SKM-1 (cell line): Measurements from ENCODE around the gene NEFH.
"Not testable (repeated sequence)": the region's sequence is repeated elsewhere in the genome, so short reads cannot be mapped to it uniquely, and the experiment has no call there.

ENCODE experiments used
- DNase-seq: peaks from one replicate; lab custom pipeline; 2025; ENCODE audit not compliant: unreplicated experiment; lab: John Stamatoyannopoulos, UW

The NEFH gene, protein sequence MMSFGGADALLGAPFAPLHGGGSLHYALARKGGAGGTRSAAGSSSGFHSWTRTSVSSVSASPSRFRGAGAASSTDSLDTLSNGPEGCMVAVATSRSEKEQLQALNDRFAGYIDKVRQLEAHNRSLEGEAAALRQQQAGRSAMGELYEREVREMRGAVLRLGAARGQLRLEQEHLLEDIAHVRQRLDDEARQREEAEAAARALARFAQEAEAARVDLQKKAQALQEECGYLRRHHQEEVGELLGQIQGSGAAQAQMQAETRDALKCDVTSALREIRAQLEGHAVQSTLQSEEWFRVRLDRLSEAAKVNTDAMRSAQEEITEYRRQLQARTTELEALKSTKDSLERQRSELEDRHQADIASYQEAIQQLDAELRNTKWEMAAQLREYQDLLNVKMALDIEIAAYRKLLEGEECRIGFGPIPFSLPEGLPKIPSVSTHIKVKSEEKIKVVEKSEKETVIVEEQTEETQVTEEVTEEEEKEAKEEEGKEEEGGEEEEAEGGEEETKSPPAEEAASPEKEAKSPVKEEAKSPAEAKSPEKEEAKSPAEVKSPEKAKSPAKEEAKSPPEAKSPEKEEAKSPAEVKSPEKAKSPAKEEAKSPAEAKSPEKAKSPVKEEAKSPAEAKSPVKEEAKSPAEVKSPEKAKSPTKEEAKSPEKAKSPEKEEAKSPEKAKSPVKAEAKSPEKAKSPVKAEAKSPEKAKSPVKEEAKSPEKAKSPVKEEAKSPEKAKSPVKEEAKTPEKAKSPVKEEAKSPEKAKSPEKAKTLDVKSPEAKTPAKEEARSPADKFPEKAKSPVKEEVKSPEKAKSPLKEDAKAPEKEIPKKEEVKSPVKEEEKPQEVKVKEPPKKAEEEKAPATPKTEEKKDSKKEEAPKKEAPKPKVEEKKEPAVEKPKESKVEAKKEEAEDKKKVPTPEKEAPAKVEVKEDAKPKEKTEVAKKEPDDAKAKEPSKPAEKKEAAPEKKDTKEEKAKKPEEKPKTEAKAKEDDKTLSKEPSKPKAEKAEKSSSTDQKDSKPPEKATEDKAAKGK

DNA sequence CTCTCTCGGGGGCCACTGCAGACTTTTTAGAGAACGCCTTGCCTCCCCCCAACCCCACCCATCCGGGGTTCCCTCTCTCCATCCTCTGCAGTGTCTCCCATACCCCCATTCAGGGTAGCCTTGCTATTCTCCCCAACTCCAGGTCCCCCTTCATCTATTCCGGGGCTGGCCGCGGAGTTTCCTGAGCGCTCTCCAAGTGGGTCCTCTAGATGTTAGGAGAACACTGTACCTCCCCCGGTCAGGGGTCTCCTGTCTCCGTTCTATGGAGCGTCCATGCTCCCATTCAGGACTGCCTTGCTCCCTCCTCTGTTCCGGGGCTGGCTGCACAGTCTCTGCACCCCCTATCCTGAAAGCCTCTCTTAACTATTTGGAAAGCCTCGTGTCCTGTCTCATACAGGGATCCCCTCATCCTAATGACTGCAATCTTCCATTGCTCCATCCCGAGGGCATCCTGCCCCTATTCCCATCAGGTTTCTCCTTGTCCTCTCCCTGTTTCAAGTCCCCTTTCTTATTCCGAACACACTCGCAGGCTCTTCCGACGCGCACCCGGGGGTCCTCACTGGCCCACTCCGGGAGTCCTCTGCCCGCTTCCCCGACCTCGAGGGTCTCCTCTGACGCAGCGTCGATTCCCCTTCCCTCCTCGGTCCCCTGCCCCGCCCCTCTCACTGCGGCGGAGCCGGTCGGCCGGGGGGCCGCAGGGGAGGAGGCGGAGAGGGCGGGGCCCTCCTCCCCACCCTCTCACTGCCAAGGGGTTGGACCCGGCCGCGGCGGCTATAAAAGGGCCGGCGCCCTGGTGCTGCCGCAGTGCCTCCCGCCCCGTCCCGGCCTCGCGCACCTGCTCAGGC lies at the start of gene NEFH:
Gene NEFH (plus strand): TSS at position 802 of the 845 bp plus-strand sequence. CDS start 45 bp downstream, outside the sequence.
- no peak for DNase-seq

DNA sequence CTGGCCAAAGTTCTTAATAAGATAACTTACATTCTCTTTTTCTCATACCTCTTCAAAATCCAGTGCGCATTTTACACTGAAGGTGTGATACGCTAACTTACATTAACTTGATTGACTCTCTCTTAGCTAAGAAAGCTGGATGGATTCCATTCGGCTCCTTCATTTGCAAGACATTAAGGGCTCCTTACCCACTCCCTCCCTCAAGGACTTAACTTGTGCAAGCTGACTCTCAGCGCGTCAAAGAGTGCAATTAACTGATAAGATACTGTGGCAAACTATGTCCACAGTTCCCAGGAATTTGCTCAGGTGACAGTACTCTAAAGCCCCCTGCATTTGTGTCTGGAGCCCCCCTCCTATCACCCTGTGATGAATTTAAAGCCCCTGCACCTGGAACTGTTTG lies 48.0 kb upstream of the NEFH start:
- no peak for DNase-seq

DNA sequence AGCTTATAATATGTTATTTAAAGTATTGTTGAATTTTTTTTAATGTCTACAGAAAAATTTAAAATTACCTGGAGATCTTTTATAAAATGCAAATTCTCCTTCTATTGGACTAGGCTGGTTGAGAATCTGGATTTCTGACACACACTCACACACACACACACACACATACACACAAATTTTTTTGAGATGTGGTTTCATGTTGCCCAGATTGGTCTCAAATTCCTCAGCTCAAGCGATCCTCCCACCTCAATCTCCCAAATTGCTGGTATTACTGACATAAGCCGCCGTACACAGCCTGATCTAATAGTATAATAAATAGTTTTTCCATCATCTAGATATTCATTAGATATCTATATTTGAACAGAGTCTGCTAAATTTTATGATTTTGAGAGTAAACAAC lies 46.2 kb upstream of the NEFH start:
- no peak for DNase-seq

DNA sequence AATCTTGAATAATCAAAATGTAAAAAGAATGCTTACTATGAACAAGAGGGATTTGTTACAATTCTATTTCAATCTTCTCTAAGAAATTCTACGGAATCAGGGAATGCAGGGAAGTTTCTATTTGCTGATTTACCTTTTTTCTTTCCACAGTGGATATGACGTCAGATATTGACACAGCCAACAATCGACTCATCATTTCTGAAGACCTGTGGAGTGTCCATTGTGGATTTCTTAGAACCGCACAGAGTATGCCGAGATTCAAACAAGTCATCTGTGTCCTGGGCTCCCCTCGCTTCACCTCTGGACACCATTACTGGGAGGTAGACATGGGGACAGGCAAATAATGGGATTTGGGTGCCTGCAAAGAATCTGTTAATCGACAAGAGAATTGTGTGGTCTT lies 45.7 kb upstream of the NEFH start:
- DNase-seq = no peak

DNA sequence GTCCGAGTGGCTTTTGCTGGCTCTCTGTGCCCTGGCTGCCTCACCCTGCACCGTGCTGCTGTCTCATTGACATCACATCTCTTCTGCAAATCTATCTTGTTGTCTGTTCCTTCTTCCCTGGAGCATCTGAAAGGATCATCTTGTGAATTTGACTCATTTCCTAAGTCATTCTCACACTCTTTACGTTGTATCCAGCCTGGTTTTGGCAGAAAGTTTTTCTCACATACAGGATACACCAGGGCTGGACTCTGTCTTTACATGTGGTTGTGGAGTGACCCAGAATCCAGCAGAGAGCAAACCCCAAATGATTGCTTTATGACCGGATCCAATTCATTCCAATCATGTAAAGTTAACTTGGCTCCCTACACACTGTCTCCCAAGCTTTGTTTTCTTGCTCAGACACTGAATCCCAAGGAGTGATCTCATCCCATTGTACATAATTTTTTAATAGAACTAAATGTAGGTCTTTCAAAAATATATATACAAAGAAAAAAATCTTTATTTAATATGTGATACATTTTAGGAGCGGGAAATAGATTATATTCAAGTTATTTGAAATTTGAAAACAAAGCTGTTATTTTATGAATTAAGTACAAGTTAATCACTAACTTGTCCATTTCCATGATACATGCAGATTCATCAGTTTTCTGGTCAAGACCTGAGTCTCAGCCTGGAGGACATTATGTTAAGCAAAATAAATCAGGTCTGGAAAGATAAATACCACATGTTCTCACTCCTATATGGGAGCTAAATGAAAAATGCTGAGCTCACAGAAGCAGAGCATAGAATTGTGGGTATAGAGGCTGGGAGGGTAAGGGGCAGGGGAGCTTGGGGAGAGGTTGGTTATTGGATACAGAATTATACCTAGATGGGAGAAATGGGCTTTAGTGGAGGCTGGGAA lies 44.5 kb upstream of the NEFH start:
- DNase-seq = no peak

DNA sequence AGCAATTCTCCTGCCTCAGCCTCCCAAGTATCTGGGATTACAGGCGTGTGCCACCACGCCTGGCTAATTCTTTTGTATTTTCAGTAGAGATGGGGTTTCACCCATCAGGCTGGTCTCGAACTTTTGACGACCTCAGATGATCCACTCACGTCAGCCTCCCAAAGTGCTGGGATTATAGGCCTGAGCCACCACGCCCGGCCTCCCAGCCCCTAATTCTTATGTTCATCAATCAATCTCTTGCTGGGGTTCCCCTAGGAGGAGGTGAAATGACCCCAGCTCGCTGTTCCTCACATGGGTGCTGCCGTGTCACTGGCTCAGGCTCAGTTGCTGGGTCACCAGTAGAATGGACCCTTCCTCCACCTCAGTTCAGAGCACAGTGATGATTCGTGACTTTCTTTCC lies 41.7 kb upstream of the NEFH start, which contains the start of gene RFPL1:
Gene RFPL1 (plus strand): TSS at position 301 of the 400 bp plus-strand sequence.
- DNase-seq = not testable (repeated sequence)

DNA sequence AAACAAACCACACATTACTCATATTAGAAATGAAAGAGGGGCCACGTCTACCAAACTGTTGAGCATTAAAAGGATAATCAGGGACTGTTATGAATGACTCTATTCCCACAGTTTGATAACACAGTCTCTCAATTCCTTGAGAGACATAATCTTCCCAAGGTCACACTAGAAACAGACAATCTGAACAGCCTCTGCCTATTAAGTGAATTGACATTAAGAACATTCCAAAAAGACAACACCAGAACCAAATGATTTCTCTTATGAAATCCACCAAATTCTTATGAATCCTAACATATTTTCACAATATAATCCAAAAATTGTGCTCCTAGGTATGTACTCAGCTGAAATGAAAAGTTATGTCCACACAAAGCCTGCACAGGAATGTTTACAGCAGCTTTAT lies 37.0 kb upstream of the NEFH start:
- no peak for DNase-seq

DNA sequence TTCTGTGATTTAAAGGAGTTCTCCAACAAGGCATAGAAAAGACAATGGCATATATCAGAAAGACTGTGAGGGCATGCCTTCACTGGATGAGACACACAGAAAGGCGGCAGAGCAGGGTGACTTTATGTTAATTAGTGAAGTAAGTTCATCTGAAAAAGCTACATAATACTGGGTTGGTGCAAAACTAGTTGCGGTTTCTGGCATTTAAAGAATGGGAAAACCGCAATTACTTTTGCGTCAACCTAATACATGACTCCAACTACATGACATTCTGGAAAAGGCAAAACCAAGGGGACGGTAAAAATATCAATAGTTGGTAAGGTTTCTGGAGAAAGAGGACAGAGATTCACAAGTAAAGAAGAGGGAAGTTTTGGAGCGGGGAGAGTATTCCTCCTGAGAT lies 36.6 kb upstream of the NEFH start:
- no peak for DNase-seq

DNA sequence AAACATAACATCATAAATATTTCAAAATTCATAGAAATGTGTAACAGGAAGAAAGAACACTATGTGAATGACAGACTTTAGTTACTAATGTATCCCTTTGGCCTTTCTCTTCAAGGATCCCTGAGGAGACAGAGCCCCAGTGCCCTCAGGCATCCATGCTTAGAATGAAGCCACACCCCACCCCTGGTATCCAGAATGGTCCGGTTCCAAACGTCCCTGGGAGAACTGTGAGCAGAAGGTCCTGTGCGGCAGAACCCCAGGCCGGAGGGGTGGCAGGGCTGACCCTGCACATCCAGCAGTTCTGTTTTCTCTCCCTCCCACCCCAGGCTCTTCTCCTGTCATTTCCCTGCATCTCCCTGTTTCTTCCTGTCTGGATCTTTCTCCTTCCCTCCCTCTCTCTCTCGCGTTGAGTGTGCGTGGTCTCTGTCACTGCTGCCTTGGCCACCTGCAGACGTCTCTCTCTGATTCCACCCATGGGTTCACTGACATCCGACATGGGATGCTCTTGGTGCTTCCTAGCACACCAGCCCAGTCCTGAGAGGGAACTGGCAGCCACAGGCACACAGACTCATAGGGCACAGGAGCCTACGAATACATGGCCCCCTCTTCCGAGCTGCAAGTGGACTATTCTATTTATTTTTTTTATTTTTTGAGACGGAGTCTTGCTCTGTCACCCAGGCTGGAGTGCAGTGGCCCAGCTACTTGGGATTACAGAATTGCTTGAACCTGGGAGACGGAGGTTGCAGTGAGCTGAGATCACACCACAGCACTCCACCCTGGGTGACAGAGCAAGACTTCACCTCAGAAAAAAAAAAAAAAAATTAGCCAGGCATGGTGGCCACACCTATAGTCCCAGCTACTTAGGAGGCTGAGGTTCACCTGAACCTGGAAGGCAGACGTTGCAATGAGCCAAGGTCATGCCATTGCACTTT lies 35.9 kb upstream of the NEFH start:
- DNase-seq = no peak

DNA sequence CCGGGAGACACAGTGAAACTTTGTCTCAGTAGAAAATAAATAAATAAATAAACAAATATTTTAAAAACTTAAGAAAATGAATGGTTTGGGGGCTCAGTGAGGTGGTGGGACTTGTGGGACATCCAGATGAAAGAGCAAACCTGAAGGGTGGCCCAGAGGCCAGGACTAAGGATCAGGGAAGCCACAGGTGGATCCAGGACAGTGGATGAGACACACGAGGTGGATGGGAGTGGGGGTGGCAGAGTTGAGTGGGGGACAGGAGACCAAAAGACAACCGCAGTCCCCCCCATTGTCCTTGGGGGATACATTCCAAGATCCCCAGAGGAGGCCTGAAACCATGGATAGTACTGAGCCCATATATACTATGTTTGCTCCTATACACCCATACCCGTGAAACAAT lies 34.5 kb upstream of the NEFH start:
- DNase-seq = no peak

DNA sequence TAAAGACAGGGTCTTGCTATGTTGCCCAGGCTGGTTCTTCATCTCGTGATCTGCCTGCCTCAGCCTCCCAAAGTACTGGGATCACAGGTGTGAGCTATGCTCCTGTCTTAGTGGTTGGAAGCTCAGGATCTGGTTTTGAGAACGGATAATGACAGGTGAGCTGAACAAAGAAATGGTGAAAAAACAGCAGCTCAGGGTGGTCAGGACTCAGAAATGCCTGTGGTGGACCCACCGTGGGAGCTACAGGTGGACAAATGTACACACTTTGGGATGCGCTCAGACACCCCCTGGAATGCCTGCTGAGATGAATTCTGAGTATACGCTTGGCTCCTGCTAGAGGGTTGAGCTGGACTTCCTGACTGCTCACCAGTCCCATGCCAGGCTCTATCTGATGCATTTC lies 32.1 kb upstream of the NEFH start:
- no peak for DNase-seq

DNA sequence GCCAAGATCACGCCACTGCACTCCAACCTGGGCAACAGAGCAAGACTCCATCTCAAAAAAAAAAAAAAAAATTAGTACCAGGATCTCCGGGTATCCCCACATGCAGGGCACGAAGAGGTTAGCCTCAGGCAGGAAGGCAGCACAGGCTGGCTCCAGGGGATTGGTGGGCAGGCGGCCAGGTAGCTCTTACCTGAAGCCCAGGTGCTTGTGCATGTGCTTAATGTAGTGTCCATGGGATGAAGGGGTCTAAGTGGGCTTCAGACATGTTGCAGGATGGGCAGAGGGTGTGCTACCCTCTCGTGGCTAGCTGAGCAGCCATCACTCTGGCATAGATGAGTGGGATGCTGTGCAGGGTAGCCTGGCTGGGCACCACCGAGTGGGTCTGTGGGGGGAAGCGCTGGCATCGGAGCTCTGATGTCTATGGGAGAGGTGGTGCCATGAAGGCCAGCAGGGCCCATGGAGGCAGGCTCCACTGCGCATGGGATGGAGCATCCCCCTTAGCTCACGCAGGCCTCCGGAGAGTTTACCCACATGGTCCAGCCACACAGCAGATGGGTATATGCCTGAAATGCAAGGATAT lies 30.6 kb upstream of the NEFH start:
- DNase-seq = no peak

DNA sequence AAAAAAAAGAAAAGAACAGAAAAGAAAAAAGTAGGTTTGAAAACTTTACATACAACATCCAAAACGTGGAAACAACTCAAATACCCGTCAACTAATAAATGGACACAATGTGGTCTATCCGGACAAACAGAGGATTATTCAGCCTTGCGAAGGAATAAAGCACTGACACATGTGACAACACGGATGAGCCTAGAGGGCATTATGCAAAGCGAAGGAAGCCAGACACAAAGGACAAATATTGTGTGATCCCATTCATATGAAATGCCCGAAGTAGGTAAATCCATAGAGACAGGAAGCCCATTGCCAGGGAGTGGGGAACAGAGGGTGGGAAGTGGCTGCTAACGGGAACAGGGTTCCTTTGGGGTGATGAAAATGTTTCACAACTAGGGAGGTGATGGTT lies 29.8 kb upstream of the NEFH start:
- DNase-seq = no peak

DNA sequence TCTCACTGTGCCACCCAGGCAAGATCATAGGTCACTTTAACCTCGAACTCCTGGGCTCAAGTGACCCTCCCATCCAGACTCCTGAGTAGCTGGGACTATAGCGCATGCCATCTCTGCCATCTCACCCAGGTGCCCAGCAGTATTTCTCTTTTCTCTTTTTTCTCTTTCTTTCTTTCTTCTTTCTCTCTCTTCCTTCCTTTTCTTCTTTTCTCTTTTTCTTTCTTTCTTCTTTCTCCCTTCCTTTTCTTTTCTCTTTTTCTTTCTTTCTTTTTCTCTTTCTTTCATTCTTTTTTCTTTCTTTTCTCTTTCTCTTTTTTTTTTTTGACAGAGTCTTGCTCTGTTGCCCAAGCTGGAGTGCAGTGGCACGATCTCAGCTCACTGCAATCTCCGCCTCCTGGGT lies 28.2 kb upstream of the NEFH start:
- DNase-seq = no peak

DNA sequence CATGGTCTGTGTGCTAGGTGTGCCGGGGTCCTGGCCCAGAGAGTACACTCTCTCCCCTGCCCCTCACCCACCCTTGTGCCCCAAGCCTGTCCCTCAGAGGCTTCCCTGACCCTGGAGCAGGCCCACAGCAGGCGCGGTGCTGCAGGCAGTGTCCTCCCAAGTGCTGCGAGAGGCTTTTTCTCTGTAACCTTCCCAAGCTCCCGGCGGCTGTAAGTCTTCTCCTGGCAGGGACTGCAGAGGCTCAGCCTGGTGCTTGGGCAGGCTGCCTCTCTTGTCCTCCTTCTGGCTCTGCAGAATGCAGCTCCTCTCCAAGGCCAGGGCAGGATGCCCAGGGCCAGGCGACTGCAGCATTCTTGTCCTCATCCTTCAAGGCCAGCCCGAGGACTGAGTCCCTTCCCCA lies 25.7 kb upstream of the NEFH start:
- DNase-seq = no peak

DNA sequence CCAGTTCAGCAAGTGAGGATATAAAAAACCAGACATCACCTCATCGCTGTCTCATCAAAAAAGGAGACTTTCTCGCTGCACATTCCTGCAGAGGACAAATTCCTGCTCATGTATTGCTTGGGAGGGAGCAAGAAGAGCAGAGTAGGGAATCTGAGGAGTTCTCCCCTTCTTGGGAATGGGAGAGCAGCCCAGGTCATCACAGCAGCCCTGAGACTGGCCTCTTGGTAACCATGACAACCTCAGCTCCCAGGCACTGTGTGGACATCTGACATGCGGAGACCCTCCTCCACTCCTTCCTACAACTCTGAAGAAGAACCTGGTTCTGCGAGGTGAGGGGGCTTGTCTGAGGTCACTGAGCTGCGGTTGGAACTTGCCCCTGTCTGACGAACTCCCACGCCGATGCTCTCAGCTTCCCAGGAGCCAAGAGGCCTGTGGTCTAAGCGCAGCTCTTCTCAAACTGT lies 23.8 kb upstream of the NEFH start:
- no peak for DNase-seq

DNA sequence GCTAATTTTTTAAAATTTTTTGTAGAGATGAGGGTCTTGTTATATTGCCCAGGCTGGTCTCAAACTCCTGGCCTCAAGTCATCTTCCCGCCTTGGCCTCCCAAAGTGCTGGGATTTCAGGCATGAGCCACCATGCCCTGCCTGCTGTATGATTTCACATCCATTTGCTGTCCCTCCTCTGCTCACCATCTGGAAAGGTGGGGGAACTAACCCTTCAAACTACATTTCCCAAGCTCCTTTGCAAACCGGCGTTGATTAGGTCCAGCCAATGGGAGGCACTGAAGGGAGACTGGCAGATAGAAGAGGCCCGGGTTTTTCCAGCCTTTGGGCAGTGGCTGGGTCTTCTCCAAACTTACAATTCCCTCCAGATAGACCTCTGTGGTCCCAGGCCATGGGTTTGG lies 22.3 kb upstream of the NEFH start:
- DNase-seq = peak; percentile 48

DNA sequence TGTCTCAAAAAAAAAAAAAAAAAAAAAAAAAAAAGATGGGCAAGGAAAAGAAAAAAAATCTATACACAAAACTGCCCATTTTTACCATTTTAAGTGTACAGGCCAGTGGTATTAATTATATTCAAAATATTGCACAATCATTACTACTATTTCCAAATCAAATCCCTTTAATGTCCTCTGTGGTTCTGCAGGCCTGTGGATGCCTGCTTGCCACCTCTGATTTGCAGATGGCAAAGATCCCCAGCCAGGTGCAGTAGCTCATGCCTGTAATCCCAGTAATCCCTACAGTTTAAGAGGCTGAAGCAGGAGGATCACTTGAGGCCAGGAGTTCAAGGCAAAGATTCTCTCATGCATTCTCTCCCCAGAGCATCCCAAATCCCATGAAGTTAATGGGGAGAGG lies 21.5 kb upstream of the NEFH start:
- DNase-seq = no peak
